ENCODE data around the gene TIGAR. TPM values are rescaled to one million over a fixed set of nuclear protein-coding genes. Genes with fewer than 3 reads are reported as not detected.
A peak's percentile ranks its signal among the peaks of the same experiment; 100 is the strongest.

TIGAR gene
- total RNA-seq, 2 donors from 2014 or later: 3.7 to 4.2 TPM

- Histone ChIP-seq H3K27ac (peak overlapping the region; percentile 78 to 97), H3K36me3 (peaks cover 76% of the 10 kb centered on the region), H3K4me3 (no peak overlapping the region), H3K9me3 (no peaks in the 10 kb centered on the region), H3K27me3 (no peaks in the 10 kb centered on the region), H3K4me1 (peaks cover 0 to 76% of the 10 kb centered on the region in 2 donors)
- no peak for TF ChIP-seq CTCF (IDR thresholded peaks at IDR 0.05)
- no peak for DNase-seq (ENCODE audit: low spot score)
Measured at GRCh38 chr12:4281173-4281654, 39.8 kb upstream of the TIGAR start.

- peaks cover 0 to 76% of the 10 kb centered on the region in 2 donors for H3K4me1 ChIP-seq
- no peaks in the 10 kb centered on the region for H3K27me3 ChIP-seq
- no peaks in the 10 kb centered on the region for H3K9me3 ChIP-seq
- H3K27ac ChIP-seq: peak overlapping the region in 1 of 2 donors; percentile 78
- H3K36me3 ChIP-seq: peaks cover 80% of the 10 kb centered on the region
- no peak for TF ChIP-seq CTCF (IDR thresholded peaks at IDR 0.05)
- DNase-seq (ENCODE audit: low spot score): no peak
- H3K4me3 ChIP-seq: no peak overlapping the region
Measured at GRCh38 chr12:4282103-4282891, 38.7 kb upstream of the TIGAR start.

GRCh38 chr12:4282892-4283511, 38.0 kb upstream of the TIGAR start:
- Histone ChIP-seq H3K27me3 (no peaks in the 10 kb centered on the region), H3K27ac (no peak overlapping the region), H3K9me3 (no peaks in the 10 kb centered on the region), H3K4me1 (peaks cover 0 to 76% of the 10 kb centered on the region in 2 donors), H3K4me3 (no peak overlapping the region), H3K36me3 (peaks cover 78% of the 10 kb centered on the region)
- no peak for DNase-seq (ENCODE audit: low spot score)
- no peak for TF ChIP-seq CTCF (IDR thresholded peaks at IDR 0.05)

- H3K9me3 ChIP-seq: no peaks in the 10 kb centered on the region
- H3K36me3 ChIP-seq: peaks cover 82% of the 10 kb centered on the region
- H3K27me3 ChIP-seq: no peaks in the 10 kb centered on the region
- H3K27ac ChIP-seq: no peak overlapping the region
- H3K4me1 ChIP-seq: peaks cover 0 to 76% of the 10 kb centered on the region in 2 donors
- no peak for TF ChIP-seq CTCF (IDR thresholded peaks at IDR 0.05)
- H3K4me3 ChIP-seq: no peak overlapping the region
- DNase-seq (ENCODE audit: low spot score): no peak
Measured at GRCh38 chr12:4283512-4284255, 37.3 kb upstream of the TIGAR start.

GRCh38 chr12:4284306-4284705, 36.7 kb upstream of the TIGAR start:
- Histone ChIP-seq H3K4me3 (no peak overlapping the region), H3K27me3 (no peaks in the 10 kb centered on the region), H3K4me1 (peaks cover 0 to 76% of the 10 kb centered on the region in 2 donors), H3K27ac (no peak overlapping the region), H3K36me3 (peaks cover 86% of the 10 kb centered on the region), H3K9me3 (no peaks in the 10 kb centered on the region)
- no peak for TF ChIP-seq CTCF (IDR thresholded peaks at IDR 0.05)
- DNase-seq (ENCODE audit: low spot score): peak; percentile 43

Data from right atrium auricular region (tissue), 2 donors.